HepG2 (cell line): ENCODE results near the gene OBP2B. TPM values are rescaled to one million over a fixed set of nuclear protein-coding genes. Genes with fewer than 3 reads are reported as not detected.

Experiments
- ATAC-seq: fragments of 200-7000 bp; cut with Tn5 transposase; 3 replicates; pipeline ENCODE4 v1.9.1; 2020; ENCODE audit warnings: mild to moderate bottlenecking, moderate library complexity
- BruUV-seq: library from RNA; stranded (reverse); fragments of 400-500 nt; replicated peaks from 2 replicates; lab custom pipeline; 2021; lab: Mats Ljungman, UMichigan
- CTCF ChIA-PET: fragments of 300-600 bp; formaldehyde crosslinking; extraction: SDS; loops from one replicate; lab custom pipeline; 2021; ENCODE audit warnings: low total read pairs, inconsistent platforms, low intra/inter-chr PET ratio; lab: Yijun Ruan, JAX
- POLR2A ChIA-PET: fragments of 350-600 bp; sonication (Branson Sonifier 250); formaldehyde crosslinking; loops from one replicate; lab custom pipeline; 2020; ENCODE audit warnings: antibody characterized with exemption, inconsistent platforms; lab: Yijun Ruan, JAX
- DNase-seq: peaks from one replicate; pipeline ENCODE4 v3.0.0-alpha.2; 2015; ENCODE audit warnings: low spot score
- FAIRE-seq: peaks from 3 replicates; lab custom pipeline; 2011; peaks lifted over from hg19 to GRCh38; lab: Jason Lieb, UNC
- H2AFZ ChIP-seq: one replicate; pipeline ENCODE4 v1.6.1; 2011; ENCODE audit warnings: low read length, inconsistent platforms
- H3K27ac ChIP-seq: fragments of 300-600 bp; 3 replicates; pipeline ENCODE4 v1.8.0; 2011; ENCODE audit warnings: mixed run types, mild to moderate bottlenecking, mixed read lengths, low read length, inconsistent platforms; ENCODE audit not compliant: insufficient read depth; ENCODE audit errors: extremely low read length
- H3K27me3 ChIP-seq, 2 experiments: fragments of 200-600 bp in 1 of 2; 2 replicates in 1 of 2; 3 replicates in 1 of 2; pipeline versions ENCODE4 v1.6.0 to v1.8.0; 2011; ENCODE audit warnings: low read length in 2 of 2, mild to moderate bottlenecking in 2 of 2, moderate library complexity in 2 of 2, inconsistent platforms in 1 of 2; ENCODE audit not compliant: insufficient read depth in 2 of 2, control insufficient read depth in 1 of 2
- H3K36me3 ChIP-seq, 2 experiments: fragments of 200-600 bp in 1 of 2; replicated peaks in 1 of 2; 2 replicates in 1 of 2; 3 replicates in 1 of 2; pipeline versions ENCODE4 v1.5.1 to v1.8.0; 2011; ENCODE audit warnings: low read length in 2 of 2, inconsistent platforms in 1 of 2; ENCODE audit not compliant: insufficient read depth in 2 of 2, control insufficient read depth in 1 of 2
- H3K4me1 ChIP-seq: 2 replicates; pipeline ENCODE4 v1.5.1; 2012; ENCODE audit warnings: low read length, inconsistent platforms; ENCODE audit not compliant: insufficient read depth
- H3K4me2 ChIP-seq: 2 replicates; pipeline ENCODE4 v1.6.0; 2011; ENCODE audit warnings: low read depth, low read length, inconsistent platforms
- H3K4me3 ChIP-seq, 3 experiments: fragments of 200-600 bp in 1 of 3; sonication (generic), shearing (Covaris generic) in 1 of 3; replicated peaks in 1 of 3; 2 replicates each; pipeline ENCODE4 v1.5.1; 2011 to 2016; ENCODE audit warnings: low read length in 3 of 3, inconsistent platforms in 2 of 3, low read depth in 2 of 3, mild to moderate bottlenecking in 2 of 3, control low read depth in 1 of 3, mixed read lengths in 1 of 3; ENCODE audit not compliant: insufficient read depth in 1 of 3
- H3K79me2 ChIP-seq: one replicate; pipeline ENCODE4 v1.6.1; 2011; ENCODE audit warnings: low read length, inconsistent platforms; ENCODE audit not compliant: insufficient read depth
- H3K9ac ChIP-seq: 2 replicates; pipeline ENCODE4 v1.6.0; 2011; ENCODE audit warnings: mild to moderate bottlenecking, low read depth, low read length, inconsistent platforms; ENCODE audit not compliant: insufficient read depth
- H3K9me3 ChIP-seq: 2 replicates; pipeline ENCODE4 v1.5.1; 2012; ENCODE audit warnings: mild to moderate bottlenecking, low read length
- H4K20me1 ChIP-seq: 2 replicates; pipeline ENCODE4 v1.6.0; 2011; ENCODE audit warnings: inconsistent platforms, mild to moderate bottlenecking, low read length, moderate library complexity; ENCODE audit not compliant: insufficient read depth
- NCOA2 ChIP-seq: sonication (generic); formaldehyde crosslinking; IDR thresholded peaks from 2 replicates; pipeline ENCODE4 v1.8.0; 2022; ENCODE audit warnings: inconsistent platforms
- NFYC ChIP-seq: IDR thresholded peaks from 2 replicates; pipeline ENCODE4 v1.6.1; 2016; ENCODE audit warnings: missing genetic modification reagents, missing compliant biosample characterization
- PHF21A ChIP-seq: sonication (generic); formaldehyde crosslinking; IDR thresholded peaks from 2 replicates; pipeline ENCODE4 v1.5.0; 2020; ENCODE audit warnings: mild to moderate bottlenecking, missing genetic modification reagents
- SIX4 ChIP-seq: sonication (generic); formaldehyde crosslinking; IDR thresholded peaks from 2 replicates; pipeline ENCODE4 v1.4.0; 2020; ENCODE audit warnings: missing genetic modification reagents
- TAF15 ChIP-seq: fragments of 200-400 bp; formaldehyde crosslinking; IDR thresholded peaks from one replicate; pipeline ENCODE4 v1.6.1; 2018; ENCODE audit warnings: mild to moderate bottlenecking, low read depth, low read length; ENCODE audit not compliant: poor library complexity, severe bottlenecking
- ZC3H4 ChIP-seq: sonication (generic); formaldehyde crosslinking; IDR thresholded peaks from 2 replicates; pipeline ENCODE4 v1.4.0; 2020; ENCODE audit warnings: missing genetic modification reagents, borderline replicate concordance
- ZNF121 ChIP-seq: sonication (generic); formaldehyde crosslinking; IDR thresholded peaks from 2 replicates; pipeline ENCODE4 v1.5.0; 2020; ENCODE audit warnings: mild to moderate bottlenecking, missing genetic modification reagents
- WGBS: methylation state at CpG from one replicate; pipeline ENCODE4 v1.1.6; 2017; ENCODE audit warnings: low lambda C conversion rate; 5-methylcytosine and 5-hydroxymethylcytosine counted together
- in situ Hi-C: cut with HindIII; loops from 2 replicates; pipeline ENCODE4 v1.10.0; 2017; ENCODE audit warnings: low pct_unique_long_range_greater_than_20kb; ENCODE audit not compliant: extremely low pct_ligation_motif_present
- intact Hi-C: fragments of 100-400 bp; cut with micrococcal nuclease; formaldehyde crosslinking; loops from one replicate; pipeline ENCODE4 v1.10.0; 2022; ENCODE audit not compliant: unreplicated experiment
- polyA plus RNA-seq, 8 experiments: library from polyadenylated mRNA; depleted of rRNA in 3 of 8; stranded (reverse) in 7 of 8; unstranded in 1 of 8; fragments of >200 nt; fragmentation: Illumina TruSeq in 4 of 8; extraction: Trizol in 4 of 8; gene quantifications; 2 replicates each; pipeline versions ENCODE4 v1.2.1 to v1.2.3, GENCODE V29; 2011 to 2016; ENCODE audit warnings: low read depth in 4 of 8, missing spikeins in 1 of 8, mixed read lengths in 1 of 8; ENCODE audit not compliant: insufficient read depth in 1 of 8
- total RNA-seq, 5 experiments: library from RNA; depleted of rRNA; stranded (reverse); fragments of >200 nt; fragmentation: Illumina TruSeq; extraction: Trizol; gene quantifications; 2 replicates each; pipeline ENCODE4 v1.2.3, GENCODE V29; 2016; ENCODE audit warnings: low read depth in 1 of 5
- TF ChIP-seq, protein P1 (sequence below): sonication (generic); formaldehyde crosslinking; IDR thresholded peaks from 2 replicates; pipeline ENCODE4 v1.4.0; 2020; ENCODE audit warnings: missing genetic modification reagents
- TF ChIP-seq, protein P2 (sequence below): sonication (generic); formaldehyde crosslinking; IDR thresholded peaks from 2 replicates; pipeline ENCODE4 v1.4.0; 2020; ENCODE audit warnings: missing genetic modification reagents
- TF ChIP-seq, protein P3 (sequence below): sonication (generic); formaldehyde crosslinking; IDR thresholded peaks from 2 replicates; pipeline ENCODE4 v1.5.0; 2020; ENCODE audit warnings: mild to moderate bottlenecking, missing genetic modification reagents, borderline replicate concordance
- TF ChIP-seq, protein P4 (sequence below): IDR thresholded peaks from 2 replicates; pipeline ENCODE4 v1.6.1; 2016; ENCODE audit warnings: missing biosample characterization, missing genetic modification reagents, low read depth

Gene OBP2B
- total and polyA plus RNA-seq, 2 of the 13 experiments (the other 11 are each of a cell fraction or from before 2014, with no cell fraction given), result not detected

DNA sequence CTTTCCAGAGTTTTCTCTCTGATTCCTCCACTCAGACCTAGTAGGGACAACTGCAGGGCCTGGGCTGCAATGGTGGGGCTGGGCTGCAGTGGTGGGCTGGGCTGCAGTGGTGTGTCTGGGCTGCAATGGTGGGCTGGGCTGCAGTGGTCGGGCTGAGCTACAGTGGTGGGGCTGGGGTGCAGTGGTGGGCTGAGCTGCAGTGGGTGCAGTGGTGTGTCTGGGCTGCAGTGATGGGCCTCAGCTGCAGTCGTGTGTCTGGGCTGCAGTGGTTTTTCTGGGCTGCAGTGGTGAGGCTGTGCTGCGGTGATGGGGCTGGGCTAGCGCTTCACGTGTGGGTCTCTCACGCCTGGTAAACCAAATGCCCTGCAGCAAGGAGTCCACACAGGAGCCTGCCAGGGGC lies 38.6 kb upstream of the OBP2B start:
- intact Hi-C loops, result no loop called here
- Histone ChIP-seq H3K27ac (no peak overlapping the region), H4K20me1 (no peaks in the 10 kb centered on the region), H3K36me3 (no peaks in the 10 kb centered on the region), H3K4me2 (no peak overlapping the region)
- TF ChIP-seq SIX4, result no peak
- TF ChIP-seq PHF21A (CRISPR knock-in tag), result no peak
- TF ChIP-seq, protein P1, sequence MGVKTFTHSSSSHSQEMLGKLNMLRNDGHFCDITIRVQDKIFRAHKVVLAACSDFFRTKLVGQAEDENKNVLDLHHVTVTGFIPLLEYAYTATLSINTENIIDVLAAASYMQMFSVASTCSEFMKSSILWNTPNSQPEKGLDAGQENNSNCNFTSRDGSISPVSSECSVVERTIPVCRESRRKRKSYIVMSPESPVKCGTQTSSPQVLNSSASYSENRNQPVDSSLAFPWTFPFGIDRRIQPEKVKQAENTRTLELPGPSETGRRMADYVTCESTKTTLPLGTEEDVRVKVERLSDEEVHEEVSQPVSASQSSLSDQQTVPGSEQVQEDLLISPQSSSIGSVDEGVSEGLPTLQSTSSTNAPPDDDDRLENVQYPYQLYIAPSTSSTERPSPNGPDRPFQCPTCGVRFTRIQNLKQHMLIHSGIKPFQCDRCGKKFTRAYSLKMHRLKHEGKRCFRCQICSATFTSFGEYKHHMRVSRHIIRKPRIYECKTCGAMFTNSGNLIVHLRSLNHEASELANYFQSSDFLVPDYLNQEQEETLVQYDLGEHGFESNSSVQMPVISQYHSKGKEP (CRISPR knock-in tag), result no peak
- TF ChIP-seq, protein P2, sequence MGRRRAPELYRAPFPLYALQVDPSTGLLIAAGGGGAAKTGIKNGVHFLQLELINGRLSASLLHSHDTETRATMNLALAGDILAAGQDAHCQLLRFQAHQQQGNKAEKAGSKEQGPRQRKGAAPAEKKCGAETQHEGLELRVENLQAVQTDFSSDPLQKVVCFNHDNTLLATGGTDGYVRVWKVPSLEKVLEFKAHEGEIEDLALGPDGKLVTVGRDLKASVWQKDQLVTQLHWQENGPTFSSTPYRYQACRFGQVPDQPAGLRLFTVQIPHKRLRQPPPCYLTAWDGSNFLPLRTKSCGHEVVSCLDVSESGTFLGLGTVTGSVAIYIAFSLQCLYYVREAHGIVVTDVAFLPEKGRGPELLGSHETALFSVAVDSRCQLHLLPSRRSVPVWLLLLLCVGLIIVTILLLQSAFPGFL (CRISPR knock-in tag), result no peak
- TF ChIP-seq ZNF121, result no peak
- no peak for TF ChIP-seq NFYC (CRISPR knock-in tag)
- no peak for TF ChIP-seq TAF15
- TF ChIP-seq ZC3H4 (CRISPR knock-in tag), result no peak
- TF ChIP-seq, protein P3, sequence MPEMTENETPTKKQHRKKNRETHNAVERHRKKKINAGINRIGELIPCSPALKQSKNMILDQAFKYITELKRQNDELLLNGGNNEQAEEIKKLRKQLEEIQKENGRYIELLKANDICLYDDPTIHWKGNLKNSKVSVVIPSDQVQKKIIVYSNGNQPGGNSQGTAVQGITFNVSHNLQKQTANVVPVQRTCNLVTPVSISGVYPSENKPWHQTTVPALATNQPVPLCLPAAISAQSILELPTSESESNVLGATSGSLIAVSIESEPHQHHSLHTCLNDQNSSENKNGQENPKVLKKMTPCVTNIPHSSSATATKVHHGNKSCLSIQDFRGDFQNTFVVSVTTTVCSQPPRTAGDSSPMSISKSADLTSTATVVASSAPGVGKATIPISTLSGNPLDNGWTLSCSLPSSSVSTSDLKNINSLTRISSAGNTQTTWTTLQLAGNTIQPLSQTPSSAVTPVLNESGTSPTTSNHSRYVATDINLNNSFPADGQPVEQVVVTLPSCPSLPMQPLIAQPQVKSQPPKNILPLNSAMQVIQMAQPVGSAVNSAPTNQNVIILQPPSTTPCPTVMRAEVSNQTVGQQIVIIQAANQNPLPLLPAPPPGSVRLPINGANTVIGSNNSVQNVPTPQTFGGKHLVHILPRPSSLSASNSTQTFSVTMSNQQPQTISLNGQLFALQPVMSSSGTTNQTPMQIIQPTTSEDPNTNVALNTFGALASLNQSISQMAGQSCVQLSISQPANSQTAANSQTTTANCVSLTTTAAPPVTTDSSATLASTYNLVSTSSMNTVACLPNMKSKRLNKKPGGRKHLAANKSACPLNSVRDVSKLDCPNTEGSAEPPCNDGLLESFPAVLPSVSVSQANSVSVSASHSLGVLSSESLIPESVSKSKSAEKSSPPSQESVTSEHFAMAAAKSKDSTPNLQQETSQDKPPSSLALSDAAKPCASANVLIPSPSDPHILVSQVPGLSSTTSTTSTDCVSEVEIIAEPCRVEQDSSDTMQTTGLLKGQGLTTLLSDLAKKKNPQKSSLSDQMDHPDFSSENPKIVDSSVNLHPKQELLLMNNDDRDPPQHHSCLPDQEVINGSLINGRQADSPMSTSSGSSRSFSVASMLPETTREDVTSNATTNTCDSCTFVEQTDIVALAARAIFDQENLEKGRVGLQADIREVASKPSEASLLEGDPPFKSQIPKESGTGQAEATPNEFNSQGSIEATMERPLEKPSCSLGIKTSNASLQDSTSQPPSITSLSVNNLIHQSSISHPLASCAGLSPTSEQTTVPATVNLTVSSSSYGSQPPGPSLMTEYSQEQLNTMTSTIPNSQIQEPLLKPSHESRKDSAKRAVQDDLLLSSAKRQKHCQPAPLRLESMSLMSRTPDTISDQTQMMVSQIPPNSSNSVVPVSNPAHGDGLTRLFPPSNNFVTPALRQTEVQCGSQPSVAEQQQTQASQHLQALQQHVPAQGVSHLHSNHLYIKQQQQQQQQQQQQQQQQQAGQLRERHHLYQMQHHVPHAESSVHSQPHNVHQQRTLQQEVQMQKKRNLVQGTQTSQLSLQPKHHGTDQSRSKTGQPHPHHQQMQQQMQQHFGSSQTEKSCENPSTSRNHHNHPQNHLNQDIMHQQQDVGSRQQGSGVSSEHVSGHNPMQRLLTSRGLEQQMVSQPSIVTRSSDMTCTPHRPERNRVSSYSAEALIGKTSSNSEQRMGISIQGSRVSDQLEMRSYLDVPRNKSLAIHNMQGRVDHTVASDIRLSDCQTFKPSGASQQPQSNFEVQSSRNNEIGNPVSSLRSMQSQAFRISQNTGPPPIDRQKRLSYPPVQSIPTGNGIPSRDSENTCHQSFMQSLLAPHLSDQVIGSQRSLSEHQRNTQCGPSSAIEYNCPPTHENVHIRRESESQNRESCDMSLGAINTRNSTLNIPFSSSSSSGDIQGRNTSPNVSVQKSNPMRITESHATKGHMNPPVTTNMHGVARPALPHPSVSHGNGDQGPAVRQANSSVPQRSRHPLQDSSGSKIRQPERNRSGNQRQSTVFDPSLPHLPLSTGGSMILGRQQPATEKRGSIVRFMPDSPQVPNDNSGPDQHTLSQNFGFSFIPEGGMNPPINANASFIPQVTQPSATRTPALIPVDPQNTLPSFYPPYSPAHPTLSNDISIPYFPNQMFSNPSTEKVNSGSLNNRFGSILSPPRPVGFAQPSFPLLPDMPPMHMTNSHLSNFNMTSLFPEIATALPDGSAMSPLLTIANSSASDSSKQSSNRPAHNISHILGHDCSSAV (CRISPR knock-in tag), result no peak
- TF ChIP-seq, protein P4, sequence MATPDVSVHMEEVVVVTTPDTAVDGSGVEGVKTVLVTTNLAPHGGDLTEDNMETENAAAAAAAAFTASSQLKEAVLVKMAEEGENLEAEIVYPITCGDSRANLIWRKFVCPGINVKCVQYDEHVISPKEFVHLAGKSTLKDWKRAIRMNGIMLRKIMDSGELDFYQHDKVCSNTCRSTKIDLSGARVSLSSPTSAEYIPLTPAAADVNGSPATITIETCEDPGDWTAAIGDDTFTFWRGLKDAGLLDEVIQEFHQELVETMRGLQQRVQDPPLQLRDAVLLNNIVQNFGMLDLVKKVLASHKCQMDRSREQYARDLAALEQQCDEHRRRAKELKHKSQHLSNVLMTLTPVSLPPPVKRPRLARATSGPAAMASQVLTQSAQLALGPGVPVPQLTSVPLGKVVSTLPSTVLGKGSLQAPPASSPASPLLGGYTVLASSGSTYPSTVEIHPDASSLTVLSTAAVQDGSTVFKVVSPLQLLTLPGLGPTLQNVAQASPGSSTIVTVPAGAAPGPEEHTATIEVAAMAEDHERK (CRISPR knock-in tag), result no peak
- no peak for TF ChIP-seq NCOA2 (CRISPR knock-in tag)
- TF ChIP-seq, all 625 proteins: peak for 0
- no peaks in the 10 kb centered on the region for H3K4me1 ChIP-seq
- FAIRE-seq (no peak), DNase-seq (no peak), ATAC-seq (no peak)
- no peaks in the 10 kb centered on the region for H3K79me2 ChIP-seq
- no TSS peak for BruUV-seq
- no peak overlapping the region for H3K9ac ChIP-seq
- no peak overlapping the region for H3K4me3 ChIP-seq
- in situ Hi-C loops, result loop anchor here (10.0 kb wide), 1 partner anchor 77 kb away; no protein-coding TSS in a partner anchor
- ChIA-PET CTCF (no interaction called here), POLR2A (no interaction called here)
- H3K27me3 ChIP-seq, result peaks cover 1 to 40% of the 10 kb centered on the region in 2 experiments; a peak in 3 of 5 replicates
- WGBS, result no CpG with 5 or more reads among the region's 6 CpGs
- no peaks in the 10 kb centered on the region for H3K9me3 ChIP-seq
- H2AFZ ChIP-seq, result no peak overlapping the region
